Measurements from ENCODE around the gene NFIA.

DNA sequence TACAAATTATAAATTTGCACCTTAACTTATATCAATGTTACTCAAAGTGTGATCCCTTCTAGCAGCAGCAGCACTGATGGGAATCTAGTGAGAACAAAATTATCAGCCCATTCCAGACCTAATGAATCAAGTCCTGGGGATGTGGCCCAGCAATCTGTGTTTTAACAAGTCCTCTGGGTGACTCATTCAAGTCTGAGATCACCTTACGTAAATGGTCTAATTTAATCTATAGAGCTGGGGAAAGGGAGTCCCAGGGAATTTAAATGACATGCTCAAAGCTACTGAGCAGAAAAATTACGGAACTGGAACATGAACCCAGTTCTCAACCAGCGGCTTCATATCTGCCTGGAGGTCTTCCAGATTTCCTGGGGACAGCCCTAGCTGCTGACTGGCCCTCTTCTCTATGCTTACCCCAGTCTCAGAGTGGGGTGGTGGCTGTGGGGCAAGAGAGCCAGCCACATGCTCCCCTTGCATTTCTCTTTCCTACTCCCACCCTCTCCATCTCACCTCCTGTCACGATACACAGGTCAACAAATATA is 422.6 kb downstream of the NFIA start:
- TF ChIP-seq, protein P1, sequence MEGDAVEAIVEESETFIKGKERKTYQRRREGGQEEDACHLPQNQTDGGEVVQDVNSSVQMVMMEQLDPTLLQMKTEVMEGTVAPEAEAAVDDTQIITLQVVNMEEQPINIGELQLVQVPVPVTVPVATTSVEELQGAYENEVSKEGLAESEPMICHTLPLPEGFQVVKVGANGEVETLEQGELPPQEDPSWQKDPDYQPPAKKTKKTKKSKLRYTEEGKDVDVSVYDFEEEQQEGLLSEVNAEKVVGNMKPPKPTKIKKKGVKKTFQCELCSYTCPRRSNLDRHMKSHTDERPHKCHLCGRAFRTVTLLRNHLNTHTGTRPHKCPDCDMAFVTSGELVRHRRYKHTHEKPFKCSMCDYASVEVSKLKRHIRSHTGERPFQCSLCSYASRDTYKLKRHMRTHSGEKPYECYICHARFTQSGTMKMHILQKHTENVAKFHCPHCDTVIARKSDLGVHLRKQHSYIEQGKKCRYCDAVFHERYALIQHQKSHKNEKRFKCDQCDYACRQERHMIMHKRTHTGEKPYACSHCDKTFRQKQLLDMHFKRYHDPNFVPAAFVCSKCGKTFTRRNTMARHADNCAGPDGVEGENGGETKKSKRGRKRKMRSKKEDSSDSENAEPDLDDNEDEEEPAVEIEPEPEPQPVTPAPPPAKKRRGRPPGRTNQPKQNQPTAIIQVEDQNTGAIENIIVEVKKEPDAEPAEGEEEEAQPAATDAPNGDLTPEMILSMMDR (IDR thresholded peaks at IDR 0.05), result no peak
- TF ChIP-seq POLR2AphosphoS5 (IDR thresholded peaks at IDR 0.05), result no peak

Measured in upper lobe of left lung (tissue), 4 donors.